K562 (cell line): ENCODE data around the gene STAB2. TPM values are rescaled to one million over a fixed set of nuclear protein-coding genes. Genes with fewer than 3 reads are reported as not detected.

Experiments used
- ATAC-seq: fragments of 200-7000 bp; cut with Tn5 transposase; 3 replicates; pipeline ENCODE4 v1.9.1; 2020; ENCODE audit warnings: moderate library complexity
- BruUV-seq: library from RNA; stranded (reverse); fragments of 400-500 nt; replicated peaks from 2 replicates; lab custom pipeline; 2021; lab: Mats Ljungman, UMichigan
- CTCF ChIA-PET: fragments of 300-600 bp; formaldehyde crosslinking; extraction: SDS; loops from one replicate; lab custom pipeline; 2021; ENCODE audit warnings: low intra/inter-chr PET ratio; lab: Yijun Ruan, JAX
- POLR2A ChIA-PET: fragments of 300-600, 350-650 bp; sonication (Branson Sonifier 250); formaldehyde crosslinking; extraction: SDS; loops from one replicate; lab custom pipeline; 2021; ENCODE audit warnings: antibody characterized with exemption, inconsistent platforms; lab: Yijun Ruan, JAX
- DNase-seq, 4 experiments: peaks; one replicate each; pipeline versions ENCODE4 v3.0.0 to v3.0.0-alpha.2; 2011 to 2018; ENCODE audit warnings: low spot score in 3 of 4, mixed read lengths in 3 of 4; ENCODE audit errors: extremely low read depth in 1 of 4
- FAIRE-seq: peaks from 2 replicates; lab custom pipeline; 2011; peaks lifted over from hg19 to GRCh38; lab: Jason Lieb, UNC
- H2AFZ ChIP-seq: 2 replicates; pipeline ENCODE4 v1.6.0; 2011; ENCODE audit warnings: low read depth, low read length, control low read depth, inconsistent platforms
- H3K27ac ChIP-seq: fragments of 200-600 bp; 3 replicates; pipeline ENCODE4 v1.8.0; 2011; ENCODE audit warnings: low read depth, mild to moderate bottlenecking, control low read depth, inconsistent platforms, low read length, moderate library complexity, mixed read lengths; ENCODE audit errors: extremely low read depth
- H3K27me3 ChIP-seq, 2 experiments: fragments of 300-600 bp in 1 of 2; 2 replicates in 1 of 2; 3 replicates in 1 of 2; pipeline versions ENCODE4 v1.6.0 to v1.8.0; 2011; ENCODE audit warnings: inconsistent platforms in 2 of 2, low read length in 2 of 2, mild to moderate bottlenecking in 1 of 2, mixed read lengths in 1 of 2, moderate library complexity in 1 of 2; ENCODE audit not compliant: control insufficient read depth in 2 of 2, insufficient read depth in 2 of 2
- H3K36me3 ChIP-seq: fragments of 300-600 bp; 3 replicates; pipeline ENCODE4 v1.8.0; 2011; ENCODE audit warnings: mild to moderate bottlenecking, low read length, inconsistent platforms; ENCODE audit not compliant: control insufficient read depth, insufficient read depth
- H3K4me1 ChIP-seq, 2 experiments: fragments of 200-600 bp in 1 of 2; replicated peaks in 1 of 2; 2 replicates in 1 of 2; 3 replicates in 1 of 2; pipeline versions ENCODE4 v1.5.1 to v1.8.0; 2011; ENCODE audit warnings: inconsistent platforms in 2 of 2, low read length in 2 of 2, mild to moderate bottlenecking in 1 of 2, mixed read lengths in 1 of 2, moderate library complexity in 1 of 2; ENCODE audit not compliant: control insufficient read depth in 2 of 2, insufficient read depth in 2 of 2
- H3K4me2 ChIP-seq: 2 replicates; pipeline ENCODE4 v1.6.1; 2011; ENCODE audit warnings: low read length, control low read depth, inconsistent platforms, mixed read lengths; ENCODE audit not compliant: insufficient read depth
- H3K4me3 ChIP-seq: fragments of 200-600 bp; sonication (generic), shearing (Covaris generic); 2 replicates; pipeline ENCODE4 v1.5.1; 2016; ENCODE audit warnings: control low read depth, inconsistent platforms
- H3K79me2 ChIP-seq: fragments of 200-600 bp; 3 replicates; pipeline ENCODE4 v1.8.0; 2011; ENCODE audit warnings: low read length, inconsistent platforms; ENCODE audit not compliant: control insufficient read depth, insufficient read depth
- H3K9ac ChIP-seq, 2 experiments: 2 replicates each; pipeline versions ENCODE4 v1.6.0 to v1.6.1; 2011; ENCODE audit warnings: low read depth in 2 of 2, low read length in 2 of 2, control low read depth in 1 of 2, inconsistent platforms in 1 of 2, mild to moderate bottlenecking in 1 of 2, mixed read lengths in 1 of 2; ENCODE audit not compliant: insufficient read depth in 1 of 2
- H3K9me1 ChIP-seq: one replicate; pipeline ENCODE4 v1.6.0; 2011; ENCODE audit warnings: inconsistent platforms, mild to moderate bottlenecking, low read length, moderate library complexity; ENCODE audit not compliant: control insufficient read depth, insufficient read depth
- H3K9me3 ChIP-seq: replicated peaks from 2 replicates; pipeline ENCODE4 v1.5.1; 2011; ENCODE audit warnings: low read depth, low read length, inconsistent platforms; ENCODE audit not compliant: control insufficient read depth, insufficient read depth
- H4K20me1 ChIP-seq: replicated peaks from 2 replicates; pipeline ENCODE4 v1.6.1; 2011; ENCODE audit warnings: low read length, inconsistent platforms, mixed read lengths; ENCODE audit not compliant: control insufficient read depth, insufficient read depth
- ARID3B ChIP-seq: fragments of 250-450 bp; sonication (Bioruptor Pico); IDR thresholded peaks from 2 replicates; pipeline ENCODE4 v1.4.0; 2020; ENCODE audit warnings: borderline replicate concordance
- CHAMP1 ChIP-seq: fragments of 450-650 bp; IDR thresholded peaks from 2 replicates; pipeline ENCODE4 v1.6.1; 2016; ENCODE audit warnings: mild to moderate bottlenecking
- ELF2 ChIP-seq: fragments of 250-450 bp; sonication (Bioruptor Pico); IDR thresholded peaks from 2 replicates; pipeline ENCODE4 v1.5.0; 2021; ENCODE audit warnings: mild to moderate bottlenecking
- FOXM1 ChIP-seq, 2 experiments: fragments of 450-650 bp in 1 of 2; sonication (generic) in 1 of 2; formaldehyde crosslinking in 1 of 2; IDR thresholded peaks; 2 replicates each; pipeline versions ENCODE4 v1.6.1 to v1.9.0; 2017 to 2022; ENCODE audit warnings: low read depth in 2 of 2, mild to moderate bottlenecking in 2 of 2, missing genetic modification reagents in 1 of 2, moderate library complexity in 1 of 2
- HMG20A ChIP-seq: fragments of 450-650 bp; formaldehyde crosslinking; conservative IDR thresholded peaks from 2 replicates; pipeline ENCODE4 v1.4.0; 2020; ENCODE audit warnings: mild to moderate bottlenecking, mixed read lengths
- KLF6 ChIP-seq: fragments of 250-450 bp; sonication (Bioruptor Pico); IDR thresholded peaks from 2 replicates; pipeline ENCODE4 v1.4.0; 2020; ENCODE audit warnings: mild to moderate bottlenecking, moderate library complexity, borderline replicate concordance
- NFE2 ChIP-seq: IDR thresholded peaks from 2 replicates; pipeline ENCODE4 v1.6.1; 2014; ENCODE audit warnings: antibody characterized with exemption, low read depth
- NUFIP1 ChIP-seq: fragments of 450-650 bp; IDR thresholded peaks from 2 replicates; pipeline ENCODE4 v1.6.1; 2018; ENCODE audit not compliant: partially characterized antibody
- PHB ChIP-seq: fragments of 250-450 bp; sonication (Bioruptor Pico); IDR thresholded peaks from 2 replicates; pipeline ENCODE4 v1.5.0; 2021
- PURB ChIP-seq: sonication (generic); formaldehyde crosslinking; IDR thresholded peaks from 2 replicates; pipeline ENCODE4 v1.9.0; 2021; ENCODE audit warnings: low read depth, mild to moderate bottlenecking, missing genetic modification reagents
- RAD21 ChIP-seq, 2 experiments: fragments of 250-450 bp in 1 of 2; fragments of 450-650 bp in 1 of 2; sonication (Bioruptor Pico) in 1 of 2; formaldehyde crosslinking in 1 of 2; IDR thresholded peaks in 1 of 2; conservative IDR thresholded peaks in 1 of 2; 2 replicates each; pipeline versions ENCODE4 v1.4.0 to v1.8.0; 2020 to 2022; ENCODE audit warnings: mild to moderate bottlenecking in 2 of 2, moderate library complexity in 1 of 2
- SMAD1 ChIP-seq: fragments of 150-350 bp; IDR thresholded peaks from 2 replicates; pipeline ENCODE4 v1.6.1; 2014; ENCODE audit warnings: low read length, low read depth; ENCODE audit not compliant: partially characterized antibody
- TAF7 ChIP-seq: fragments of 450-650 bp; IDR thresholded peaks from 2 replicates; pipeline ENCODE4 v1.6.1; 2016; ENCODE audit warnings: missing genetic modification characterization, missing compliant biosample characterization
- TCFL5 ChIP-seq: fragments of 250-450 bp; sonication (Bioruptor Pico); conservative IDR thresholded peaks from 2 replicates; pipeline ENCODE4 v1.6.1; 2021; ENCODE audit warnings: mild to moderate bottlenecking, moderate library complexity, matching md5 sums
- ZBED1 ChIP-seq: IDR thresholded peaks from 2 replicates; pipeline ENCODE4 v1.6.1; 2014
- ZFP36 ChIP-seq: fragments of 150-350 bp; IDR thresholded peaks from 2 replicates; pipeline ENCODE4 v1.6.1; 2018; ENCODE audit warnings: low read length, low read depth; ENCODE audit not compliant: partially characterized antibody
- ZNF561 ChIP-seq: fragments of 450-650 bp; formaldehyde crosslinking; conservative IDR thresholded peaks from 2 replicates; pipeline ENCODE4 v1.4.0; 2020; ENCODE audit warnings: mild to moderate bottlenecking, moderate library complexity
- WGBS: fragments of 100-300 bp; shearing (Covaris generic); methylation state at CpG from one replicate; pipeline ENCODE4 v1.1.6; 2016; ENCODE audit warnings: low coverage, mixed read lengths; ENCODE audit not compliant: insufficient coverage; ENCODE audit errors: missing lambda C conversion rate; 5-methylcytosine and 5-hydroxymethylcytosine counted together
- in situ Hi-C: fragments of 300-500 bp; cut with MboI; formaldehyde crosslinking; loops from 4 replicates; pipeline ENCODE4 v1.15.0; 2018; ENCODE audit warnings: inconsistent platforms, mixed read lengths
- intact Hi-C: fragments of 100-400 bp; cut with micrococcal nuclease; formaldehyde crosslinking; loops from 2 replicates; pipeline ENCODE4 v1.14.2; 2022
- polyA plus RNA-seq, 8 experiments: library from polyadenylated mRNA; depleted of rRNA in 4 of 8; stranded (reverse) in 5 of 8; unstranded in 3 of 8; fragments of >200 nt; fragmentation: Nextera tagmentation in 2 of 8; fragmentation: Illumina TruSeq in 1 of 8; extraction: Ambion mirVana in 2 of 8; extraction: Trizol in 1 of 8; gene quantifications; 2 replicates each; pipeline versions ENCODE4 v1.2.1 to v1.2.3, GENCODE V29; 2011 to 2014; ENCODE audit warnings: inconsistent platforms in 1 of 8, missing spikeins in 1 of 8
- total RNA-seq, 7 experiments: library from RNA; depleted of rRNA in 6 of 7; stranded (reverse); fragments of >200 nt in 6 of 7; fragmentation: Illumina TruSeq in 2 of 7; extraction: Trizol in 2 of 7; gene quantifications; 2 replicates each; pipeline versions ENCODE4 v1.2.1 to v1.2.3, GENCODE V29; 2011 to 2021; ENCODE audit warnings: low replicate concordance in 1 of 7

The STAB2 gene
- total and polyA plus RNA-seq, 9 of the 15 experiments (the other 6 are each of a cell fraction or from before 2014, with no cell fraction given) = 0.10 TPM; not detected in 8

GRCh38 chr12:103762473-103762872 is 175.4 kb downstream of the STAB2 start:
- H2AFZ ChIP-seq = no peak overlapping the region
- H3K4me3 ChIP-seq = no peak overlapping the region
- H3K9me3 ChIP-seq = no peaks in the 10 kb centered on the region
- intact Hi-C loops = no loop called here
- peaks cover 46% of the 10 kb centered on the region; the same call in 1 of the 3 replicates for H3K36me3 ChIP-seq
- no peak for FAIRE-seq
- no peaks in the 10 kb centered on the region for H3K4me1 ChIP-seq
- H3K79me2 ChIP-seq = no peaks in the 10 kb centered on the region
- 95% methylated on average over 5 of the region's 5 CpGs for WGBS
- in situ Hi-C loops = no loop called here
- H3K27ac ChIP-seq = no peak overlapping the region
- DNase-seq = no peak
- H4K20me1 ChIP-seq = no peaks in the 10 kb centered on the region
- no peak overlapping the region for H3K9ac ChIP-seq
- POLR2A ChIA-PET = no interaction called here
- ATAC-seq = no peak
- no peaks in the 10 kb centered on the region for H3K27me3 ChIP-seq
- TF ChIP-seq SMAD1 = no peak
- TF ChIP-seq TCFL5 (CRISPR knock-in tag) = no peak
- TF ChIP-seq ARID3B (CRISPR knock-in tag) = no peak
- TF ChIP-seq ZFP36 = no peak
- TF ChIP-seq ELF2 (CRISPR knock-in tag) = no peak
- no peak for TF ChIP-seq NFE2
- TF ChIP-seq ZNF561 (CRISPR knock-in tag) = no peak
- no peak for TF ChIP-seq FOXM1 (IDR thresholded peaks at IDR 0.05; ENCODE audit: low read depth)
- TF ChIP-seq FOXM1 (CRISPR knock-in tag; IDR thresholded peaks at IDR 0.05; ENCODE audit: low read depth) = no peak
- no peak for TF ChIP-seq TAF7 (tag)
- TF ChIP-seq ZBED1 = no peak
- no peak for TF ChIP-seq KLF6 (CRISPR knock-in tag)
- TF ChIP-seq RAD21 (CRISPR knock-in tag; conservative IDR thresholded peaks at IDR 0.05 in 1 of 2, IDR thresholded peaks at IDR 0.05 in 1 of 2) = no peak
- TF ChIP-seq PHB (CRISPR knock-in tag) = no peak
- no peak for TF ChIP-seq NUFIP1
- no peak for TF ChIP-seq PURB
- TF ChIP-seq HMG20A (CRISPR knock-in tag) = no peak
- no peak for TF ChIP-seq CHAMP1
- BruUV-seq = no TSS peak
- peaks cover 2% of the 10 kb centered on the region for H3K9me1 ChIP-seq
- H3K4me2 ChIP-seq = no peak overlapping the region
- CTCF ChIA-PET = no interaction called here
